Neural progenitor cell (in vitro differentiated cells): ENCODE results near the gene PTPN14.

ENCODE experiments used
- CTCF ChIP-seq: fragments of 200-600 bp; sonication (generic); IDR thresholded peaks from 2 replicates; pipeline ENCODE4 v1.5.1; 2017; ENCODE audit warnings: antibody characterized with exemption, mild to moderate bottlenecking
- EZH2phosphoT487 ChIP-seq: fragments of 200-600 bp; sonication (generic); IDR thresholded peaks from 2 replicates; pipeline ENCODE4 v1.6.1; 2017; ENCODE audit warnings: antibody characterized with exemption

GRCh38 chr1:214364786-214365295, 186.6 kb downstream of the PTPN14 start:
- TF ChIP-seq CTCF: no peak
- no peak for TF ChIP-seq EZH2phosphoT487
